ENCODE data around the gene PAX9. TPM values are rescaled to one million over a fixed set of nuclear protein-coding genes. Genes with fewer than 3 reads are reported as not detected.
A peak's percentile ranks its signal among the peaks of the same experiment; 100 is the strongest.

PAX9 gene
- total RNA-seq, 1 donor from 2014 or later = 1.2 TPM

- no peak for TF ChIP-seq EZH2 (IDR thresholded peaks at IDR 0.05; ENCODE audit: insufficient read depth, low read length)
- TF ChIP-seq, protein P1, sequence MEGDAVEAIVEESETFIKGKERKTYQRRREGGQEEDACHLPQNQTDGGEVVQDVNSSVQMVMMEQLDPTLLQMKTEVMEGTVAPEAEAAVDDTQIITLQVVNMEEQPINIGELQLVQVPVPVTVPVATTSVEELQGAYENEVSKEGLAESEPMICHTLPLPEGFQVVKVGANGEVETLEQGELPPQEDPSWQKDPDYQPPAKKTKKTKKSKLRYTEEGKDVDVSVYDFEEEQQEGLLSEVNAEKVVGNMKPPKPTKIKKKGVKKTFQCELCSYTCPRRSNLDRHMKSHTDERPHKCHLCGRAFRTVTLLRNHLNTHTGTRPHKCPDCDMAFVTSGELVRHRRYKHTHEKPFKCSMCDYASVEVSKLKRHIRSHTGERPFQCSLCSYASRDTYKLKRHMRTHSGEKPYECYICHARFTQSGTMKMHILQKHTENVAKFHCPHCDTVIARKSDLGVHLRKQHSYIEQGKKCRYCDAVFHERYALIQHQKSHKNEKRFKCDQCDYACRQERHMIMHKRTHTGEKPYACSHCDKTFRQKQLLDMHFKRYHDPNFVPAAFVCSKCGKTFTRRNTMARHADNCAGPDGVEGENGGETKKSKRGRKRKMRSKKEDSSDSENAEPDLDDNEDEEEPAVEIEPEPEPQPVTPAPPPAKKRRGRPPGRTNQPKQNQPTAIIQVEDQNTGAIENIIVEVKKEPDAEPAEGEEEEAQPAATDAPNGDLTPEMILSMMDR (IDR thresholded peaks at IDR 0.05; ENCODE audit: insufficient read depth, low read depth, low read length) = no peak
- H3K79me2 ChIP-seq (ENCODE audit: insufficient read depth, low read length) = no peaks in the 10 kb centered on the region
- H3K9me3 ChIP-seq (ENCODE audit: insufficient read depth, low read depth, low read length) = no peaks in the 10 kb centered on the region
- no peaks in the 10 kb centered on the region for H3K27me3 ChIP-seq (ENCODE audit: insufficient read depth, low read length)
- DNase-seq (ENCODE audit: low read depth) (peak; percentile 3), FAIRE-seq (no peak)
- H3K4me2 ChIP-seq (ENCODE audit: low read length) = no peak overlapping the region
- Mint-ChIP-seq H3K27me3 (ENCODE audit: low read depth, unreplicated experiment) (peaks cover 7% of the 10 kb centered on the region), H3K9me3 (ENCODE audit: unreplicated experiment) (no peaks in the 10 kb centered on the region), H3K4me1 (ENCODE audit: low read depth, unreplicated experiment) (no peaks in the 10 kb centered on the region), H3K36me3 (ENCODE audit: low read depth, unreplicated experiment) (no peaks in the 10 kb centered on the region), H3K4me3 (ENCODE audit: unreplicated experiment) (no peak overlapping the region), H3K27ac (ENCODE audit: unreplicated experiment) (no peak overlapping the region)
- no peak overlapping the region for H3K27ac ChIP-seq (ENCODE audit: low read depth, low read length)
- H3K9ac ChIP-seq (ENCODE audit: low read length) = no peak overlapping the region
- no peak overlapping the region for H3K4me3 ChIP-seq (ENCODE audit: insufficient read depth, low read depth, low read length)
- no peaks in the 10 kb centered on the region for H3K36me3 ChIP-seq (ENCODE audit: insufficient read depth, low read length)
- no peak overlapping the region for H2AFZ ChIP-seq (ENCODE audit: low read depth, low read length)
- no peaks in the 10 kb centered on the region for H4K20me1 ChIP-seq (ENCODE audit: insufficient read depth, low read length)
- H3K4me1 ChIP-seq (ENCODE audit: insufficient read depth, low read length) = no peaks in the 10 kb centered on the region
Observed at GRCh38 chr14:36718216-36718615, 56.6 kb downstream of the PAX9 start.

DNA sequence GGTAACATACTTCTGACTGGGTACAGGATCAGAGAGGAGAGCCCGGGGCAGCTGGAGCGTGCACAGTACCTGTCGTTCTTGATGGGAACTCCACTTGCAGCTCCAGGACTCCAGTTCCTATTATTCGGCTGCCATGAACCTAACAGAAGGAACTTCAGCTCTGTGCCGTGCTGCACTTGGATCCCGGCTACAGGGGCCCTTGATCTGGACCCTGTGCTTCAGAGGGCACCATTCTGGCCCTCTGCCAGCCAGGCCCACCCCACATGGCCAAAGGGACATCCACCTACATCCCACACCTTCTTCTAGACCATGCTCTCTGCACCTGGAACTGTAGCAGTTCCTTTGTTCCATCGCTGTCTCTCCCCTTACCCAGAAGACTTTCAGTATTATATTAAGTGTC is 58.2 kb downstream of the PAX9 start:
- no peaks in the 10 kb centered on the region for H3K4me1 ChIP-seq (ENCODE audit: insufficient read depth, low read length)
- no peaks in the 10 kb centered on the region for H3K9me3 Mint-ChIP-seq (ENCODE audit: unreplicated experiment)
- no peaks in the 10 kb centered on the region for H3K4me1 Mint-ChIP-seq (ENCODE audit: low read depth, unreplicated experiment)
- no peak overlapping the region for H3K4me3 Mint-ChIP-seq (ENCODE audit: unreplicated experiment)
- no peak overlapping the region for H3K27ac Mint-ChIP-seq (ENCODE audit: unreplicated experiment)
- FAIRE-seq (no peak), DNase-seq (ENCODE audit: low read depth) (no peak)
- H3K9ac ChIP-seq (ENCODE audit: low read length) = no peak overlapping the region
- H3K27ac ChIP-seq (ENCODE audit: low read depth, low read length) = no peak overlapping the region
- no peak overlapping the region for H3K4me2 ChIP-seq (ENCODE audit: low read length)
- no peaks in the 10 kb centered on the region for H3K27me3 ChIP-seq (ENCODE audit: insufficient read depth, low read length)
- TF ChIP-seq EZH2 (IDR thresholded peaks at IDR 0.05; ENCODE audit: insufficient read depth, low read length) = no peak
- TF ChIP-seq, protein P1 (IDR thresholded peaks at IDR 0.05; ENCODE audit: insufficient read depth, low read depth, low read length) = no peak
- H2AFZ ChIP-seq (ENCODE audit: low read depth, low read length) = no peak overlapping the region
- no peaks in the 10 kb centered on the region for H3K9me3 ChIP-seq (ENCODE audit: insufficient read depth, low read depth, low read length)
- no peaks in the 10 kb centered on the region for H3K79me2 ChIP-seq (ENCODE audit: insufficient read depth, low read length)
- no peaks in the 10 kb centered on the region for H4K20me1 ChIP-seq (ENCODE audit: insufficient read depth, low read length)
- peaks cover 7% of the 10 kb centered on the region for H3K27me3 Mint-ChIP-seq (ENCODE audit: low read depth, unreplicated experiment)
- H3K36me3 Mint-ChIP-seq (ENCODE audit: low read depth, unreplicated experiment) = no peaks in the 10 kb centered on the region
- H3K4me3 ChIP-seq (ENCODE audit: insufficient read depth, low read depth, low read length) = no peak overlapping the region
- H3K36me3 ChIP-seq (ENCODE audit: insufficient read depth, low read length) = no peaks in the 10 kb centered on the region

DNA sequence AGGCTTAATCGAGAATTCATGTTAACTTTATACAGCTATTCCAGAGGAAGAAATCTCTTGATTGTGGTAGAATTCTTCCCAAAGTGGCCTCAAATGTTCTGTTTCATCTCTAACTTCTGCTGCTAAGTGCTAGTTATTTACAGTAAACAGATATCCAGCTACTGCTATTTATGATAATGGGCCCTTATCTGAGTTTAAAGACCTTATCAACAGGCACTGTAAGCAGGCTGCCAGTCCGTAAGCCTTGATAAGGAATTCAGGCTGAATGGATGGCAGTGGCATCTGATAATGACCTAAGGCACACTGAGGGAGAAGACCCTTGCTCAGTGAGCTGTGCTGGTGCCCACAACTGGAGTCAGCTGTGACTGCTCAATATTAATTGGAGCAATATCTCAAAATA is 59.0 kb downstream of the PAX9 start:
- no peak for TF ChIP-seq EZH2 (IDR thresholded peaks at IDR 0.05; ENCODE audit: insufficient read depth, low read length)
- TF ChIP-seq, protein P1 (IDR thresholded peaks at IDR 0.05; ENCODE audit: insufficient read depth, low read depth, low read length) = no peak
- FAIRE-seq (no peak), DNase-seq (ENCODE audit: low read depth) (no peak)
- Histone ChIP-seq H3K9me3 (ENCODE audit: insufficient read depth, low read depth, low read length) (no peaks in the 10 kb centered on the region), H3K27ac (ENCODE audit: low read depth, low read length) (no peak overlapping the region), H3K79me2 (ENCODE audit: insufficient read depth, low read length) (no peaks in the 10 kb centered on the region), H3K4me1 (ENCODE audit: insufficient read depth, low read length) (no peaks in the 10 kb centered on the region), H2AFZ (ENCODE audit: low read depth, low read length) (no peak overlapping the region), H3K9ac (ENCODE audit: low read length) (no peak overlapping the region), H3K4me2 (ENCODE audit: low read length) (no peak overlapping the region), H3K36me3 (ENCODE audit: insufficient read depth, low read length) (no peaks in the 10 kb centered on the region), H3K4me3 (ENCODE audit: insufficient read depth, low read depth, low read length) (no peak overlapping the region), H4K20me1 (ENCODE audit: insufficient read depth, low read length) (no peaks in the 10 kb centered on the region), H3K27me3 (ENCODE audit: insufficient read depth, low read length) (no peaks in the 10 kb centered on the region)
- no peak overlapping the region for H3K27ac Mint-ChIP-seq (ENCODE audit: unreplicated experiment)
- no peaks in the 10 kb centered on the region for H3K36me3 Mint-ChIP-seq (ENCODE audit: low read depth, unreplicated experiment)
- H3K4me3 Mint-ChIP-seq (ENCODE audit: unreplicated experiment) = no peak overlapping the region
- H3K9me3 Mint-ChIP-seq (ENCODE audit: unreplicated experiment) = no peaks in the 10 kb centered on the region
- peaks cover 7% of the 10 kb centered on the region for H3K27me3 Mint-ChIP-seq (ENCODE audit: low read depth, unreplicated experiment)
- no peaks in the 10 kb centered on the region for H3K4me1 Mint-ChIP-seq (ENCODE audit: low read depth, unreplicated experiment)
